CD4-positive, alpha-beta T cell treated with Interleukin-17A for 1 hour (primary cell): ENCODE results near the gene UCK2.

Experiments
- DNase-seq: peaks from one replicate; pipeline ENCODE4 v3.0.0-alpha.2; 2020

Gene UCK2

DNA sequence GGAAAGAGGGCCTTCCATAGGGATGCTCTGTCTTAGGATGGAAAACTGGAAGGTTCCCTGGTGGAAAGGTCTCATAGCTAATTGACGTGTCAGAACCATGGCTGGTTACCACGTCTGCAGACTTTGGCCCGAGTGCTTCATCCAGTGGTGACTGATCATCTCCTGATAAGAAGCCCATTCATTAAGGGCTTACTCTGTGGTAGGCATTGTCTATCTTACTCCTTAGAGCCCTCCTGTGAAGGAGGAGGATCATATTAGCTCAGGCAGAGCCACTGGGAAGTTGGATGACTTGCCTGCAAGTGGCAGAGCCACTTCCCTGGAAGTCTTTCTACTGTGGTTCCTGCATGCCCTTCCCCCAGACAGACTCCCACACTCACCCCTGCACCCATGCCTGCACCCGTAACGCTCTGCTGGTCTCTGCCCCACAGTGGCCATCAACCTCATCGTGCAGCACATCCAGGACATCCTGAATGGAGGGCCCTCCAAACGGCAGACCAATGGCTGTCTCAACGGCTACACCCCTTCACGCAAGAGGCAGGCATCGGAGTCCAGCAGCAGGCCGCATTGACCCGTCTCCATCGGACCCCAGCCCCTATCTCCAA lies 79.9 kb downstream of the UCK2 start:
- DNase-seq = no peak

DNA sequence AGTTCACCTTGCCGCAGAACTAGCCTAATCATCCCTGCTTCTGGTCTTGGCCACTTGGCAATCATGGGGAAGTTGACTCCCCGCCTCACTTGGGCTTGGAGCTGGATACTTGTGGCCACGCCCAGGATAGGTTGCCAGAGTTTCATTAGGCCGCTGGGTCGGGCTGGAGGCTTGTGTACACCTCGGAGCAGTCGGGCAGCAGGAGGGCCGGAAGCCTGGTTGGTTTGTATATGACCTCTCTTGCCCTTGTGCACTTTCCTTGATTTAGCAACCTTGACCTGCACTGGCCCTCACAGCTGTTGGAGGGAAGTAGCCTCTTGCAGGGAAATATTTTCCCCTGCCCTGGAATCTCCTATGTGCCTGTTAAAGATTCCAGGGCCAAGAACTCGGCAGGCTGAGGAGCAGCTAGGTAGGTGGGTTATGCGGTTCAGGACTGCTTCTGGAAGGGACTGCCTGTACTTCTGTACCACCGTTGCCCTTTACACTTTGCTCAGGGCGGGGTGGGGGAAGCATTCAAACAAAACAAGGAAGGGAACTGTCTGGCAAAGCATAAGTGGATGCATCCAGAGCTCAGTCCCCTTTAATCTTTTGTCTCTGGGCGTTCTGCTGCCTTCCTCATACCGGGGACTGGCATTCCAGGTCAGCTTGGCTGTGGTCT lies 83.5 kb downstream of the UCK2 start:
- no peak for DNase-seq

DNA sequence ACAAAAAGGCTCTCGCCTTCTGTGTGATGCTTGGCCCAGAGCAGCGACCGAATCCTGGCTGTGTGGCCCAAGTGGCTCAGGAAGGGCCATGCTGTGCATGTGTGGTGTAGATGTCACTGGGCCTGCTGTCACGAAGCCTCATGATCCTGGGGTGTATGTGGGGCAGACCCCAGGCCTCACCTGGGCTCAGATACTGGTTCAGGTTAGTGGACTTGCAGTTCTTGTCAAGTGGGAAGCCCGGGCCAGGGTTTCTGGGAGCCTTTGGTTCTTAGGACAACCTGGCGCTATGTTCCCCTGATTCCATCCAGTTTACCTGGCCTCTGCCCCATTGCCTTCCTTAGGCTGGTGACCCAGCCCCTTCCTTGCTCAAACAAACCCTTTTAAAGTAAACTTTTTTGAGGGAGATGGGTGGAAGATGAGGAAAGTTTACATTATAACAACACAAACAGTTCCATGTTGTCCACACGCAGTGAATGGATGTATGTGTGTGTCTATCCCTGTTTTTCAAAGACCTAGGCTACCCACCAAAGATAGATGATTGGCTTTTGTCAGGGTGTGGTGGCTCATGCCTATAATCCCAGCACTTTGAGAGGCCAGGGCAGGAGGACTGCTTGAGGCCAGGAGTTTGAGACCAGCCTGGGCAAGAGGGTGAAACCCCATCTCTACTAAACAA lies 84.3 kb downstream of the UCK2 start:
- no peak for DNase-seq

DNA sequence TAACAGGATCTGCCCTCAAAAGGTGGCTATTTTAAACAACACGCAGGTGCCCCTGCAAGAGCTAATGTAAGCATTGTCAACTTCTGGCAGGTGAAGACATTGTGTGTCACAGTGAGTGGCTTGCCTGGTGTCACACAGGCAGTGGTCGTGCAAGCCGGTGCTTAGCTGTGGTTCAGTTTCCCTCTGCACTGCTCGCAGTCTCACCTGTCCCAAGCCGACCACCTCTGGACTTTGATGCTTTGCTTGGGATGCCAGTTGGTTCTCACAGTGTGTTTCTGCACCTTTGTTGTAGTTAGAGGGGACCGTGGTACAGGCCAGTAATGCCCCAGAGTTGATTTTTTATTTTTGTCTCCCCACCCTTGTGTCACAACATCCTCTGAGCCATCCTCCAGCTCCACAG lies 85.2 kb downstream of the UCK2 start:
- no peak for DNase-seq

DNA sequence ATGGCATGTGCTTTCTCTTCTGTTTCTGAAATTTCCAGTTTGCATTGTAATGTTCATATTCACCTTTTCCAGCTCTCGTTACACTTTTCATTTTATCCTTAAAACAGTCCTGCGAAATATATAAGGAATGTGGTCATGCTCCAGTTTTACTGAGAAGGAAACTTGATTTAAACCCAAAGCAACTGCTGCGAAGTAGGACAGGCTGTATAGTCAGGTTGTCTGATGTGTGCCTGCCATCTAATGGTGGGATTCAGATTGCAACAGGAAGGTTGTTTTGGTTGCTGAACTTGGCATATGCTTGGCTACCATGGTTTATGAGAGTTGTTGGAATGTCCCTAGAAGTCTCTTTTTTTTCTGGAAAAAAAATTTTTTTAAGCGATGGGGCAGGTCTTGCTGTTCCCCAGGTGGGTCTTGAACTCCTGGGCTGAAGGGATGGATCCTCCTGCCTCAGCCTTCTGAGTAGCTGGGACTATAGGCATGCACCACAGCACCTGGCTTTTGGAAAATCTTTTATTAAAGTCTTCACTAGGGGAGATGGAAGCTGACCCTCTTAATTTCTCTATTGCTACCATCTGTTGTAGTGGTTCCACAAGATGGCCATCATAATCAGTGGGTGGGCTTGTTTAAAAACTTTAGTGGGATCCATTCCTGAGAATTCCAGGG lies 86.9 kb downstream of the UCK2 start:
- DNase-seq = peak; percentile 81

DNA sequence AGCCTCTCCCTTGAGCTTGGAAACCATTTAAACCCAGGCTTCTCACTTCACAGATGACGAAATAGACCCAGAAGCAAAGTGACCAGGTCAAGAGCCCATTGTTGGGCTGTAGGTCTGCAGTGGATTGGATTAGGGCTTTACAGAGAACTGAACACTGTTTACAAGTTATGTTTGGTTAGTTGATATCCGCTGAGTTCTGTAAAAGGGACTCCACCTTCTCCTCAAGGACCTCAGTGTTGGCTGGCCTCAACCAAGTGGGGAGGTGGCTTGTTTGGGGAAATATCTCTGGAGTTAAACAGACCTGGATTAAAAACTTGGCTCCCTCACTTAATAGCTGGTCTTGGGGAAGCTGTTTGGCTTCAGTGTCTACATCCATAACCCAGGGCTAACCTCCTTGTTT lies 88.1 kb downstream of the UCK2 start:
- no peak for DNase-seq

DNA sequence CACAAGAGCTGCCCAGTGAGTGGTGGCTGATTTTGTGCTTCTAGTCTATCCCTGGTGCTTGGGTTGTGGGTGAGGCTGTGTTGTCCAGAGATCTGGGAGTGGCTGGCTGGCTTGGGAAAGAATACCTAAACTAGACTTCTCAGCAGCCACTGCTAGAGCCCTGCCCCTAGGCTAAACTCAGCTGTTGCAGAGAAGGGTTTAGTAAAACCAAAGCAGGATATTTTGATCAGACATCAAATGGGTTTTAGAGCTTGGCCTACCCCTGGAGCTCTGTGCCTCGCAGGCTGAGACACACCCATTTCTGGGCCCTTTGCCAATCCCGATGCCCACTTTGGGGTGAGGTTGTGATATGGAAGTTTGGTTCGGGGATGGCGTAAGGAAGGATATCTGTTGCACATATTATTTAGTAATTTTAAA lies 88.5 kb downstream of the UCK2 start:
- no peak for DNase-seq

DNA sequence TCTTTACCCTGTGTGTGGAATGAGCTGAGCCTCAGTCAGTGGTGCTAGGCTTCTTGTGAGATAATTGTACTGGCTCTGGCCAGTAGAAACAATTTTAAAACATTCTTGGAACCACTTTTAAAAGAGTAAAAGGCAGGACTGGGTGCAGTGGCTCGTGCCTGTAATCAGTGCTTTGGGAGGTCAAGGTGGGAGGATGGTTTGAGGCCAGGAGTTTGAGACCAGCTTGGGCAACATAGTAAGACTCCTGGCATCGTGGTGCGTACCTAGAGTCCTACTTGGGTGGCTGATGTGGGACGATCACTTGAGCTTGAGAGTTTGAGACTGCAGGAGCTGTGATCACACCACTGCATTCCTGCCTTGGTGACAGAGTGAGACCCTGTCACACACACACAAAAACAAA lies 89.8 kb downstream of the UCK2 start:
- no peak for DNase-seq

DNA sequence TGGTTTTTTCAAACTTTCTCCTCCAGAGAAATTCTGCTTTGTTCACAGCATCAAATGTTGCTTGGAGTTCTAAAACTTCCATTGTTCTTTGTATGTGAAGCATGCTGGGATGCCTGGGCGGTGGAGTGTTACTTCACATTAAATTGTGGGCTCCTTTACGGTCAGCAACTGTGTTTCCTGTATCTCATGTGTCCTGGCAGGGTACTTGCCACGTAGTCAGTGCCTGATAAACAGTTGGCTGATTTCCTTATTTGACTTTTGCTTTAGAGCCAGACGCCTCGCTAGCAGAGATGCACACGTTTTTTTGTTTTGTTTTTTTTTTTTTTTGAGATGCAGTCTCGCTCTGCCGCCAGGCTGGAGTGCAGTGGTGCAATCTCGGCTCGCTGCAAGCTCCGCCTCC lies 96.7 kb downstream of the UCK2 start:
- no peak for DNase-seq

DNA sequence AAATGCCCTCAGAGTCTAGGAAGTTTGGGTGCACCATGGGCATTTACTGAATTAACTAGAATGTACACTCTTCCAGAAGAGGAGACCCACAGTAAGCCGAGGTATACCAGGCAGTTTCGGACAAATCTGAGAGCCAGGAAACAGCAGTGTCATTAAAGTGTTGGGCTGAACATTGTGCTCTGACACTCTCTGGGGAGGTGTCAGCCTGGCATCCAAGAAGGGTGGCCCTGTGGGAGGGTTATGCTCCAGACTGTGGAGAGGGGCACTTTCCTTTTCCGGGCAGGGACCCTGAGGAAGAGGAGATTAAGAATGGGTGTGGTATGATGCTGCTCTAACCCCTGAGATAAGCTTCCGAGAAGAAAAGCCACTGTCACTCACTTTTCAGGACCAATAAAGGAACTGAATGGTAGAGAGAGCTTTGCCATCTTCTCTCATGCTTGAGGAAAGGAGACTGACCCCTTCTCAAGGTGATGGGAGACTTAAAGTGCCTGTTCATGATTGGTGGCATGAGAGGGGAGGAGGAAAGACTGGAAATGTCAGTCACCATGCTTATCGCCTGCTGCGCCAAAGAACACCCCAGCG lies 98.2 kb downstream of the UCK2 start:
- DNase-seq = no peak

DNA sequence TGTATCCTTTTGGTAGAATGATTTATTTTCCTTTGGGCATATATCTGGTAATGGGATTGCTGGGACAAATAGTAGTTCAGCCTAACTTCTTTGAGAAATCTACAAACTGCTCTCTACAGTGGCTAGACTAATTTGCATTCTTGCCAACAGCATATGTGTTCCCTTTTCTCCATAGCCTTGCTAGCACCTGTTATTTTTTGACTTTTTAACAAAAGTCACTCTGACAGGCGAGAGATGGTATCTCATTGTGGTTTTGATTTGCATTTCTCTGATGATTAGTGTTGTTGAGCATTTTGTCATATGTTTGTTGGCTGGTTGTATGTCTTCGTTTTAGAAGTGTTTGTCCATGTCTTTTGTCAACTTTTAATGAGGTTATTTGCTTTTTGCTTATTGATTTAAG lies 99.8 kb downstream of the UCK2 start:
- no peak for DNase-seq

DNA sequence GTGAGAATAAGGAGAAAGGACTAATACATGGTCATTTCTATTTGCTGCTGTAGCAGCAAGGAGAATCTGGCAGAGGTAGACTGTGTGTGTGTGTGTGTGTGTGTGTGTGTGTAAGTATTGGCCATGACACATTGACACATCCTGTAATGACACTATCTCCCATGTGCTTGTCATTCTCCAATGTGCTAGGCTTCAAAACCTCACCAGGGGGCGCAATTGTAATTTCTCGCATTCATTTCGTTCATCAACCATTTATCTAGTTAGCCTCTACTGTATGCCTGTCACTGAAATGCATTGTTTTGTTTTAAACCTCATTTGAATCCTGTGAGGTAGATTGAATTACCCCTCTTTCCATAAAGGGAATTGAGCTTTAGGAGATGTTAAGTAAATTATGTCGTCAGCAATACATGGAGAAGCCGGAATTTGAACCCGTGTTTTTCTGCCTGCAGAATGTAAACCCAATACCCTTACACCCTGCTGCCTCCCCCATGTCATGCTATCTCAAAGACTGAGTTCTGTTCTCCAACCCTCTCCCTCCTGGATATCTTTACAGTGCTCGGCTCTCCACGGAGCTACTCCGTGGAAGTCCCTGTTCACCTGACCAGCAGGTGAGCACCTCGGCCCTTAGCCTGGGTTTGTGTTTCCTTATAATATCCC lies 100.8 kb downstream of the UCK2 start:
- DNase-seq = peak; percentile 65

DNA sequence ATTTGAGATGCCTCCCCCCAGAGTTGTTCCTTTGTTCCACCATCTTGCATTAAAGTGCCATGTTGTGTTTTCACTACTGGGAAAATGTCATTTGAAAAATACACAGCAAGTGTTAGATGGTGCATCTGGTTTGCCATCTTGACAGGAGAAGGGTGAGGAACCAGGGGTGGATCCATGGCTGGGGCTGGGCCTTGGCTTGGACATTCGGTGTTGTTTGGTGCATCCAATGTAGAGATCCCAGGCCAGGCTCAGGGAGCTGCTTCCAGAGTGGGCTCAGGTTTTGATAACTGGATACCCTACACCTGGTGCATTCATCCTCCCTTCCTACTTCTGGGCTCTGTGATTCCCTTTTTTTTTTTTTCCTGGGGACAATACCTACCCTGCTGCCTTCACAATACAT lies 103.5 kb downstream of the UCK2 start:
- DNase-seq = no peak

DNA sequence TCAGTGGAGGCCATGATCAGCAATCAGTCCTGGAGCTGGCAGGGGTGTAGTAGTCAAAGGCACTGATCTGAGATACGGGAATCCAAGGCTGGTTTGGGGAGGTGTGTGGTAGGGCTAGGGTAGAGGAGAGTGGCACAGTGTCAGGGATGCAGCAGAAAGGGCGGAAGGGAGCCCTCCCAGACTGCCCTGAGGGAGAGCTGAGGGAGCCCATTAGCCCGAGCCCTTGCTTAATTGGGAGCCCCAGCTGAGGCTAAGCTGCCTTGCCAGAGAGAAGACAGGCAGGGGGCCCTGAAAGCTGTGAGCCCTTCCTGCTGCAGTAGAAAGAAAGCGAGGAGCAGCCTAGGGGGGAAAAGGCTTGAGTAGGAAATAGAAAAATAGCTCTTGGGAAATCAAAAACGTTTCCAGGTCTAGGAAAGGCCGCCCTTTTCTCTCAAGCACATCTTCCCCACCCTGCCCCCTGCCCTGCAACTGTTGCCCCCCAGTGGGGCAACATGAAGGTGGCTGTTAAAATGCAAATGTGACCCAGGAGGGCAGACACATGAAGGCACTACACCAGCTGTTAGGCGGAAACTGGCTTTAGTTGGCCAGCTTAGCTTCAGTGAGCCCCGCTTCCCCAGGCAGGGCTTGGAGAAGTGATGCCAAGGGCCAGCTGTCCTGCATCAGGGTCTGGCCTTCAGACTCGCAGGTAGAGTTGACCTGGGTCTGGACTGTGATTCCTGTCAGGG lies 106.2 kb downstream of the UCK2 start:
- DNase-seq = no peak

DNA sequence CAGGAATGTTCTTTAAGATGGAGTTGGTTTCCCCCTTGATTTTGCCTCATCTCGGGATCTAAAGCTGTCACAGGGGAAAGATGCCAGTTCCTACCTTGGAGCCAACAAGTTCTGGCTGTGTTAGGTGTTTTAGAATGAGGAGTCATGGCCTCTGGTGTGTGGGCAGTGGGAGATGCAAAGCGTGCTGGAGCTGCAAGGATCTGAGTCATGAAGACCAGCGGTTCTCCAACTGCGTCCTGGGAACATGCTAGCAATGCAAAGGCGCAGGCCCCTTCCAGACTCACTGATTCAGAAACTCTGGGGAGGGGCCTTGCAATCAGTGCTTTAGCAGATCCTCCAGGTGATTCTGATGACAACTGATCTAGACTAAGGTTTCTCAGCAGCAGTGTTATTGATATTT lies 109.1 kb downstream of the UCK2 start:
- DNase-seq = no peak

DNA sequence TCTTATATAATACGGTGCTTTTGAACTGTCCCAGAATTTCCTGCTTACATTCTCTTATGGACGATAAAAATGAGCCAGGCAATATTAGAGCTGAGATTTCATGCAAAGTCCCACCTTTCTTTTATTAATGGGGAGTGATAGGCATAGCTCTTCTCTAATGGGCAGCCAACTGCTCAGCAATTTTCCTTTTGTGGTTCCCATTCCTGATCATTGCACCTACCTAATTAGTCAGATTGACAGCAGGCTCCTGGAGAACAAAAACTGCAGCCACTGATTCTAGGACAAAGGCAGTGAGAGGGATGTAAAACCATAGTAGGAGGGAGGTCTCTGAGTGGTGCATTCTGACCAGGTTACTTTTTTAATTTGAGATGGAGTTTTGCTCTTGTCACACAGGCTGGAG lies 110.4 kb downstream of the UCK2 start:
- DNase-seq = no peak

DNA sequence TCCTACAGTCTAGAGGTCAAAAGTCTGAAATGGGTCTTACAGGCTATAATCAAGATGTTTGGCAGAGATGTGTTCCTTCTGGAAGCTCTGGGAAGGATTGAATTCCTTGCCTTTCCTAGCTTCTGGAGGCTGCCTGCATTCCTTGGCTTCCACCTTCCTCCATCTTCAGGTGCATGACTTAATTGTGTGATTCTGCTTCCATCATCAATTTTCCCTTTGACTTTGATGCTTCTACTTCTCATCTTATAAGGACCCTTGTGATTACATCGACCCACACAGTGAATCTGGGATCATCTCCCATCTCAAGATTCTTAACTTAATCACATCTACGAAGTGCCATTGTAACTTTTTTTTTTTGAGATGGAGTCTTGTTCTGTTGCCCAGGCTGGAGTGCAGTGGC lies 111.4 kb downstream of the UCK2 start:
- no peak for DNase-seq

DNA sequence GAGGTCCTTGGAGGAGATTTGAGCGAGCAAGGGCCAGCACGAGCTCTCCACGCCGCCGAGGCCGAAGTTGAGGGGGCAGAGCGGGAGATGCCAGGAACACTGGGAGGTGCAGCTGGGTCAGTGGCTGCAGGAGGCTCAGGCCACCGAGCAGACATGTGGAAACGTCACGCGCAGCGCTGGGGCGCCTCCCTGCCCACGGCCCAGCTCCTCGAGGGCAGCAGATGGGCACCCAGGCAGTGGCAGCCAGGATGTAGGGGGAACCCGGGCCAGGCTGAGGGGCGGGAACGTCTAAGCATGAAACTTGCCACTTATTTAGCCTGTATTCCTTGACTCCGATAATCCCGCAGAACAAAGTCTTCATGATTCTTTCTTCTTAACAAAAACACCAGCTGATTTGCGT lies 114.1 kb downstream of the UCK2 start:
- no peak for DNase-seq

DNA sequence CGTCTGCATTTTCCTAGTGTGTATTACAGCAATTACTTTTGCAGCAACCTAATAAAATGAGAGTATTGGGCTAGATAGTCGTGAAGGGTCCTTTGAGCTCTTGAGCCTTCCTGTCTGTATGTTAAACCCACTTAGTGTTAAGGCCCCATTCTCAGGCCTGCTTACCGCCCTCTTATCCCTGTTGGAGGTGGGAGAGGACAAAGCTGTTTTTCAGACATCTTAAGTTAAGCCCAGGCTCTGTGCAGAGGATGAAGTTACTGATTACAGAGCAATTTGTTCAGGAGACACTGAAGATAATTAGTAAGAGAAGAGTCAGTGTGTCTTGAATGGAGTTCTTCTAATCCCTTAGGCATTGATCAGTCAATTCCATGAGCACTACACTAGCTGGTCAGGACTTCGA lies 114.6 kb downstream of the UCK2 start:
- DNase-seq = no peak

DNA sequence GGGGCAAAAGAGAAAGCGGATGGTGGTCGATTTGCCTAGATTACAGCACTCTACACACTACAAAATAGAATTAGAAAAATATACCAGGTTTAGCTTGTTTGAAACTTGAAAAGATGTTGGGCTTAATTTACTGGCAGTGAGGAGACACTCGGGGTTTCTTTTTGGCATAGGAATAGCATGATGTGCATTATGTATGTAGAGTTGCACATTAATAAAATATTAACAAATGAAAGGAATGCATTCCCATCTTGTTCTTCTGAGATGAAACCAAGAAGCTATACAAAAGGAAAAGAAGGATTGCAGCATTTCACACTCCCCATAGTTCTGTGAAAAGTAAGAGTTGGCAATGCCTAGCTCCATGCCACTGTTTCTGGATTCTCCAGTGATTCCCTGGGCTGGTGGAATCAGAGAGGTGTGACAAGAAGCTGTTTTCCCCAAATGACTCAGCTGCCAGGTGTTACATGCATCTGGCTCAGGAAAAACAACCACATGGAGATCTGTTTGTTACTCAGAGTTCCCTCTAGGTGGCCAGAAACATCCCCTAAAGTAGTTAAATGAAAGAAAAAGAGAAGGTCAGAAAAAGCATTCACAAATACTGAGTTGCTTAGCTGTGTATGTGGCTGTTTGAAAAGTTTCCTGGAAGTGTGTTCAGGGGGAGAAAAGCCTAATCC lies 115.6 kb downstream of the UCK2 start:
- no peak for DNase-seq

DNA sequence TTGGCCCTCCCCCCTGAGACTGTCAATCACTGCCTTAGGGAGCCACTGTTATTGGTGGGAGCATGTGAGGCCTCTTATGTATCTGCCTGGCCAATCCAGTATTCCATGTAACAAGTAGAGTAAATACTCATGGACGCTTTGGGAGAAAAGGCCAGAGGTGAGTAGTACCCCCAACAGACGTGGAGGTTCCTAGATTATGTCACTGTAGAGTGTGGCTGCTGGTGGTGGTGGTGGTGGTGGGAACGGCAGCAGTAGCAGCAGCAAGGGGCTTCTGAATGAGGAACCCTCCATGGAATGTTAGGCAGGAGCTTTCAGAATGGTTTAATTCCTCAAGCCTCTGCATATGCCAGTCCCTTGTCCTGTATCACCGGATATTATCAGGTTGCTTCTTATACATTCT lies 118.5 kb downstream of the UCK2 start:
- no peak for DNase-seq
